Sciatic nerve (tissue), 2 donors: ENCODE results near the gene MXD3. TPM values are rescaled to one million over a fixed set of nuclear protein-coding genes. Genes with fewer than 3 reads are reported as not detected.
"Not testable (repeated sequence)": the region's sequence is repeated elsewhere in the genome, so short reads cannot be mapped to it uniquely, and the experiment has no call there.

Source experiments
- ATAC-seq: fragments of 200-7000 bp; cut with Tn5 transposase; one replicate; pipeline ENCODE4 v1.9.1; 2020; ENCODE audit warnings: mild to moderate bottlenecking, moderate library complexity
- DNase-seq: peaks from one replicate; pipeline ENCODE4 v3.0.0-alpha.2; 2020; ENCODE audit warnings: low spot score
- intact Hi-C: fragments of 100-400 bp; cut with DNase I; formaldehyde crosslinking; loops from one replicate; pipeline ENCODE4 v1.14.2; 2022
- total RNA-seq: library from RNA; stranded (reverse); fragmentation: NEBNext Ultra II Directional; extraction: Animal tissue kit (Norgen Biotek cat#: 25700); gene quantifications from one replicate; pipeline ENCODE4 v1.2.1, GENCODE V29; 2021
- donor health status: DM: no; HTN: no; CAD: no.
- donor health status: DM: no; HTN: no; CAD: no.

Gene MXD3, protein sequence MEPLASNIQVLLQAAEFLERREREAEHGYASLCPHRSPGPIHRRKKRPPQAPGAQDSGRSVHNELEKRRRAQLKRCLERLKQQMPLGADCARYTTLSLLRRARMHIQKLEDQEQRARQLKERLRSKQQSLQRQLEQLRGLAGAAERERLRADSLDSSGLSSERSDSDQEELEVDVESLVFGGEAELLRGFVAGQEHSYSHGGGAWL
- 9.9 TPM for total RNA-seq

GRCh38 chr5:177311723-177312648 is at the start of gene MXD3:
MXD3 (minus strand) TSS chr5:177311898; CDS start chr5:177311830, 68 bp downstream.
- DNase-seq (peak; percentile 97), ATAC-seq (peak; percentile 97)
- intact Hi-C loops = no loop called here

GRCh38 chr5:177360740-177361139 is 49.0 kb upstream of the MXD3 start:
- intact Hi-C loops, DNase-seq, ATAC-seq: not testable (repeated sequence)

- DNase-seq (no peak), ATAC-seq (no peak)
- intact Hi-C loops = no loop called here
Measured at GRCh38 chr5:177359860-177360259, 48.2 kb upstream of the MXD3 start.

DNA sequence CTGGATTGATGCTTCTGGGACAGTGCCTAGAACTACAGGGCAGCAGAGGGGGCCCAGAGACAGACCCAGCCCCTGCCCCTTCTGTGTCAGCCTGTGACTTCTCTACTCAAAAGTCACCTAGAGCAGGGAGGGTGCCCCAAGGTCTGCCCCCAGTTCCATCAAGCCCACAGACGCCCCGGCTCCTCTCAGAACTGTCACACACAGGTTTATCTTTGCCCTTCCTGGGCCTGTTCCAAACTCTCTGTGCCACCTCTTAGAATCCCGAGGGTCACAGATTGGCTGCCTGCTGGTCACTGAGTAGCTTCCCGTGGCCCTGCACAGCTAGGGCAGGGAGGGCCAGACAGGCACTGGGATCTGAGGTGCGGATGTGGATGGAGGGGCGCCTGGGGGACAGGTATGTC is 47.8 kb upstream of the MXD3 start:
- DNase-seq (no peak), ATAC-seq (no peak)
- intact Hi-C loops = no loop called here

- intact Hi-C loops = no loop called here
- ATAC-seq = no peak
- DNase-seq = no peak
Measured at GRCh38 chr5:177358370-177358819, 46.7 kb upstream of the MXD3 start.

DNA sequence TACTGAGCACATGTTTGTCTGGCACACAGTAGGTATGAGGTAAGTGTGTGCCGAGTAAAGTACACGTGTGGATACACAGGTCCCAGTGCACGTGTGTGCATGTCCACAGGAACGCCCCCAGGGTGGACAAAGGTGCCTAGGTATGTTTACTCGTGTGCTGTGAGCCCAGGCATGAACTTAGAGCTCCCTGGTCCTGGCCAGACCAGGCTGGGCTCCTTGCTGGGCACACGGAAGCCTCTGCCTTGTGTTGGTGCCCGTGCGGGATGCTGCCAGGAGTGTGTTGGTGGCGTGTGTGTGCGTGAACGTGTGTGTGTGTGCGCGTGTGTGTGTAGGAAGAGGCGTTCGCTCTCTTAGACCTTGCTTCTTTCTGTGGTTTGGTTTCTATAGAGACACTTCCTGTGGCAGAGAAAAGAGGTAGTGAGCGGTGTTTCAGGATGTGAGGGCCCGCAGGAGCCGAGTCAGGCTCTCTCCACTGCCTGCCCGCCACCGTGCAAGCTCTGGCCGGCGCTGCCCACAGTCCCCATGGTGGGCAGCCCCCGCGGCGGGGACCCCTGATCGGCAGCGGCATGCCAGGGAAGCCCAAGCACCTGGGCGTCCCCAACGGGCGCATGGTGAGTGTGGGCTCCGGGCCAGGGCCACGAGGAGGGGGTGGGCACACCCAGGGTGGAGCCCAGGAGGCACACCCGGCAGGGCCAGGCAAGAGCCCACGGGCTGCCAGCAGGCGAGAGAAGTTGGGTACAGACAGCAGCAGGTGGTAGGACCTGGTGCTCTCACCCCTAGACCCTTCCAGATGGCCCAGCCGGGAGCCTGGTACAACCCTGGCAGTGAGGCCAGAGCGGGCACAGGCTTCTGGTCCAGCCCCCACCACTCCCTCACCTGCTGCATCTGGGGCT is 46.0 kb upstream of the MXD3 start, which contains the start of gene RGS14:
TSS of gene RGS14 (plus strand) at position 466 of the 893 bp plus-strand sequence. CDS start at position 567, 101 bp downstream.
- DNase-seq = no peak
- intact Hi-C loops = no loop called here
- peak; percentile 64 for ATAC-seq

- intact Hi-C loops = no loop called here
- ATAC-seq (no peak), DNase-seq (no peak)
Measured at GRCh38 chr5:177357146-177357458, 45.4 kb upstream of the MXD3 start.

GRCh38 chr5:177356746-177357145 is 45.0 kb upstream of the MXD3 start:
- DNase-seq = no peak
- intact Hi-C loops = no loop called here
- ATAC-seq = no peak

DNA sequence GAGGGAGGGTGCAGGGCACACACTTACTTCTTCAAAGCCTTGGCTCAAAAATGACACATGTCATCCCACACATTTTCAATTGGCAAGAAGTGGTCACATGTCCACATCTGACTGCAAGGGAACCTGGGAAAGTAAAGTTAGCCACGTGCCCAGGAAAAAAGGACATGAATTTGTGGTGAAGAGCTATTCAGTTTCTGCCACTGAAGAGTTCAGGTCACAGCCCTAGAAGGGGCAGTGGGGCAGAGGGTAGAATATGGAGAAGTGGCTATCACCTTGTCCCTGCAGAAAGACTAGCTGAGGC is 44.1 kb upstream of the MXD3 start:
- ATAC-seq (no peak), DNase-seq (no peak)
- intact Hi-C loops = no loop called here

- intact Hi-C loops = no loop called here
- ATAC-seq = no peak
- no peak for DNase-seq
Measured at GRCh38 chr5:177355162-177355867, 43.6 kb upstream of the MXD3 start.

DNA sequence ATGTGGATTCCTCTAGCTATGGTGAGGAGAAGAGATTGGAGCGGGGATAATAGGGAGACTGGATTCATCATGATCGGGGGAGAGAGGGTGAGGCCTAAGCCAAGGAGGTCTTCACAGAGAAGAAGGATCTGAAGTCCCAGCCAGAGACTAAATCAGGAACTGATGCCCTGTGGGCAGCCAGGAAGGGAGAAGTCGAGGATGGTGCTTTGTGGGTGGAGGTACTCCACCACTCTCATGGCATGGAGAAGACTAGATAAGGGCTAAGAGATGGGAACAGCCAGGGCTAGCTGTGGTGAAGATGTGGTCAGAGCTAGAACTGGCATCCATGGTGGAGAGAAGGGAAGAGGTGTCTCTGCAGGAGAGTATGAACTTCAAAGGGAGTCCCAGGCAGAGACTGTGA is 43.0 kb upstream of the MXD3 start:
- DNase-seq (no peak), ATAC-seq (no peak)
- intact Hi-C loops = no loop called here

DNA sequence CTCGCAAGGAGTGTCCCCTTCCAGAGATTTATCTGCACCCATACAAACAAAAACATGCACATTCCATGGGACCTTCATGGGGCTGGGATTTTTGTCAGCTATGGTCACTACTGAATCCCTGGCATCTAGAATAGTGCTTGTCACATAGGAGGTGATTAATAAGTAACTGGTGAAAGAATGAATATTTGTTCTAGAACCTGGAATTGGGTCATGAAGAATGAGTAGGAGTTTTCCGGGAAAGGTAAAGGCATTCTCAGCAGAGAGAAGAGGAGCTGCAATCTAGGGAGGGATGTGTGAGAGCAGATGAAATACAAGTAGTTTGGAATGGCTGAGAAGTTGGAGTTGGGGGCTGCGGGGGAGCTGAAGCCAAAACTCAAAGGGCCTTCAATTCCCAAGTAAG is 42.6 kb upstream of the MXD3 start:
- ATAC-seq (no peak), DNase-seq (no peak)
- intact Hi-C loops = no loop called here

- intact Hi-C loops = no loop called here
- DNase-seq (no peak), ATAC-seq (no peak)
Measured at GRCh38 chr5:177353093-177353492, 41.4 kb upstream of the MXD3 start.

GRCh38 chr5:177351392-177352329 is 40.0 kb upstream of the MXD3 start, which contains the start of gene LMAN2:
LMAN2 (minus strand) TSS chr5:177351668; CDS start chr5:177351647, 21 bp downstream.
- intact Hi-C loops = no loop called here
- ATAC-seq = peak; percentile 99
- peak; percentile 95 for DNase-seq

DNA sequence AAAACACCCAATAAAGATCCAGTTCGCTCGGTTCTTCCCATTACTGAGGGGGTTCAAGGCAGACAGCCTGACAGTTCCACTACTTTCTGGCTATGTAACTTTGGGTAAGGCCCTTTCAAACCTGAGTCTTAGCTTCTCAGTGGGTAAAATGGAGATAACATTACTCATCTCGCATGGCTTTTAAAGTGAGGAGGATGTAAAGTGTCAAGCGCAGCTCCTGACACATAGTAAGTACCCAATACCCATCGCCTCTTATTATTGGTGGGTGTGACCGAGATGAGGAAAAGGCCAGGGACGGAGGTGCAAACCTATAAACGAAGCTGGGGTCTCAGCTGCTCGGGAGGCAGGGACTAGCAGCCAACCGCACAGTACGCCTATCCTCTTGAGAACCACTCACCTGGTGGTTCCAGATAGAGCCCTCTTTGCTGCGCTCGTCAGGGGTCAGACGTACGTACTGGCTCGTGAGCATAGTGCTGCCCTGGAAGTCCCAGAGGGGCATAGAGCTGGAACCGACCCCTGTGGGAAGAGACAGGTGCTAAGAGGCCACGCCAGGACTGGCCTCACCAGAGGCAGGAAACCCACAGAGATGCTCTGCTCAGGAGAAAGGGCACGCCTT is 39.2 kb upstream of the MXD3 start:
- ATAC-seq (peak; percentile 18), DNase-seq (no peak)
- intact Hi-C loops = no loop called here

GRCh38 chr5:177349762-177350161 is 38.1 kb upstream of the MXD3 start:
- DNase-seq (no peak), ATAC-seq (no peak)
- intact Hi-C loops = no loop called here

DNA sequence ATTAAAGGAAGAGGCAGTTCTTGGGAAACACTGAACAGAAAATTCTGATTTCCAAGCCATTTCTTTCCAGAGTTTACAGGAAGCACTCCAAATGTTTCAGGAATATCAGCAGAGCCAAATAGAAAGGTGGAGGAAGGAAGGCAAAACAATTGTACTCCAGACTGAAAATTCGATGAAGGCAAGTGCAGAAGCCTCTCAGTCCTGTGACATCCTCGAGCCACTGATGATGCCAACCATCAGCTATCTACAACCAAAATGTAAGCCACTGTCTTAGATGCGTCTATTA is 37.6 kb upstream of the MXD3 start:
- ATAC-seq (no peak), DNase-seq (no peak)
- intact Hi-C loops = no loop called here

DNA sequence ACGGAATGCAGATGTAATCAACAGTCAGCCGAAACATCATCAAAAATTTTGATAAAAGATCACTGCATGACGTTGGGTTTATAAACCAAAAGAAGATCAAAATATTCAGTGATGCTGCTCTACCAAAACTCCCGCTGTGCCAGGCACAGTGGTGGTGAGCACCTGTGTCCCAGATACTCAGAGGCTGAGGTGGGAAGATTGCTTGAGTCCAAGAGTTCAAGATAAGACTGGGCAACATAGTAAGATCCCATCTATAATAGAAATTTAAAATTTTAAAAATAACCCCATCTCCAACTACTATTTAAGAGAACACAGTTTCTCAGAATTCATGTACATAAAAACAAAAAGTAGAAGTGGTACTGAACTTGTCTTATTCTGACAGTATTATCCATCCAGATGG is 36.0 kb upstream of the MXD3 start:
- DNase-seq (no peak), ATAC-seq (no peak)
- intact Hi-C loops = no loop called here
